HG02763 (cell line): ENCODE data around the gene SRXN1.

Source experiments
- ATAC-seq: cut with Tn5 transposase; IDR thresholded peaks from one replicate; pipeline ENCODE4 v1.9.1; 2021; ENCODE audit warnings: mild to moderate bottlenecking, moderate library complexity; ENCODE audit not compliant: unreplicated experiment

The SRXN1 gene

GRCh38 chr20:609371-609964, 43.5 kb downstream of the SRXN1 start:
- ATAC-seq = no peak

- ATAC-seq = no peak
These were observed 44.0 kb downstream of the SRXN1 start for GRCh38 chr20:608970-609369.

GRCh38 chr20:607476-607875, 45.5 kb downstream of the SRXN1 start:
- no peak for ATAC-seq

GRCh38 chr20:605237-605636, 47.8 kb downstream of the SRXN1 start:
- ATAC-seq = no peak

- ATAC-seq = no peak
These were observed 49.8 kb downstream of the SRXN1 start for GRCh38 chr20:603116-603640.

GRCh38 chr20:602111-602970, 50.7 kb downstream of the SRXN1 start:
- no peak for ATAC-seq

- no peak for ATAC-seq
These were observed 52.3 kb downstream of the SRXN1 start for GRCh38 chr20:600736-601135.

- no peak for ATAC-seq
These were observed 52.9 kb downstream of the SRXN1 start for GRCh38 chr20:600141-600540.

- ATAC-seq = no peak
These were observed 54.7 kb downstream of the SRXN1 start for GRCh38 chr20:598133-598850.

- ATAC-seq = no peak
These were observed 55.4 kb downstream of the SRXN1 start for GRCh38 chr20:597560-597959.
